GM12873 (cell line): ENCODE data around the gene PRDX2.

Source experiments
- CTCF ChIP-seq: IDR thresholded peaks from 2 replicates; pipeline ENCODE4 v1.5.1; 2012; ENCODE audit warnings: low read depth, mild to moderate bottlenecking, moderate library complexity, low read length, control low read depth; ENCODE audit not compliant: insufficient read depth; ENCODE audit errors: missing control alignments

Gene PRDX2

GRCh38 chr19:12834566-12834943 is 33.0 kb upstream of the PRDX2 start, which contains the start of gene RTBDN:
TSS of gene RTBDN (minus strand) at chr19:12834579. CDS start at chr19:12829979, 4,600 bp downstream.
- no peak for TF ChIP-seq CTCF

DNA sequence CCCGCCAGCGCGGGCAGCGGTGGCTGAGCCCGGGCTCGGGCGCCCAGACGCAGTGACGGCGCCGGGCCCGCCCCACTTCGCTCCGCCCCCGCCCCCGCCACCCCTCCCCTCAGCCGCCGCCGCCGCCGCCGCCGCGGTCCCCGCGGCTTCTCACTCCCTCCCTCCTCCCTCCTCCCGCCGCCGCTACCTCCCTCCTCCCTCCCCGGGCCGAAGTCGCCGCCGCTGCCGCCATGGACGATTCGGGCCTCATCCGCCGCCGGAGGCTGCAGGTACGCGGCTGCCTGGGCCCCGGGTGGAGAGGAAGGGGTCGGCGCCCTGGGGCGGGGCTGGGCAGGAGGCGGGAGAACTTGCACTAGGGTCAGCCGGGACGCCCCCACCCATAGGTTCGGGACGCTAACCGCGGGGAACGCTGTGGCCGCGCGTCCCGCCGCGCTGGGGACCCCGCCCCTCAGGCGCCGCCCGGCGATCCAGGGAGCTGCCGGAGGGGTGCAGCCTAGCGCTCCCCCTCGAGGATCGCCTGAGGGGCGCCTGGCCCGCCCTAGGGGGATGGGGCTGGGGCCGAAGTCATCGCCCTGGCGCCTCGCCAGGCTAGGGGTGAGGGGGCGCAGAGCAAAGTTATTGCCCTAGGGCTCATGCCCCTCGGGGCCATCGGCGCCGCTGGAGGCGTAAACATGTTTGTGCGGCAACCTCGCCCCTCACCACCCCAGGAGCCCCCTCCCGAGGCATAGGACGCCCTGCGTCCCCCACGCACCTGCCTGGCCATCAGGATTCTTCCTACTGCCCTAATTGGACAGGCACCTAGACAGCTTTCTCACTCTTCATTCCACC is 32.4 kb upstream of the PRDX2 start:
- TF ChIP-seq CTCF = no peak

GRCh38 chr19:12833418-12833737 is 31.8 kb upstream of the PRDX2 start:
- no peak for TF ChIP-seq CTCF

DNA sequence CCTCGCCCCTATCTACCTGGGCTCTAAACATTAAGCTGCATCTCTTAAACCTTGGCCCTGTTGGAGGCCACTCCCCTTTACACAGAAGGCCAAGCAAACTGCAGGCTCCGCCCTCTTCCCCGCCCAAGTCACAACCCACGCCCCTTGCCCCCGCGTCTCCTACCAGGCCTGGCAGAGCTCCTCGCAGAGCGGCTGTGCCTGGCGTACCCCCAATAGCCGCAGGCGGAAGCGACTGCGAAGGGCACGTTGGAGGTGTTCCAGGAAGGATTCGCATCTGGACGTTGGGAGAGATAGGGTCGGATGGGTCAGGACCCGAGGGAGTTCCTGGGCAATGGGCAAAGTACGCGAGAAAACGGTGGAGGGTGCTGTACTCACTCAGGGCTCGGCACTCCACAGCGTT is 26.9 kb upstream of the PRDX2 start:
- TF ChIP-seq CTCF = no peak

DNA sequence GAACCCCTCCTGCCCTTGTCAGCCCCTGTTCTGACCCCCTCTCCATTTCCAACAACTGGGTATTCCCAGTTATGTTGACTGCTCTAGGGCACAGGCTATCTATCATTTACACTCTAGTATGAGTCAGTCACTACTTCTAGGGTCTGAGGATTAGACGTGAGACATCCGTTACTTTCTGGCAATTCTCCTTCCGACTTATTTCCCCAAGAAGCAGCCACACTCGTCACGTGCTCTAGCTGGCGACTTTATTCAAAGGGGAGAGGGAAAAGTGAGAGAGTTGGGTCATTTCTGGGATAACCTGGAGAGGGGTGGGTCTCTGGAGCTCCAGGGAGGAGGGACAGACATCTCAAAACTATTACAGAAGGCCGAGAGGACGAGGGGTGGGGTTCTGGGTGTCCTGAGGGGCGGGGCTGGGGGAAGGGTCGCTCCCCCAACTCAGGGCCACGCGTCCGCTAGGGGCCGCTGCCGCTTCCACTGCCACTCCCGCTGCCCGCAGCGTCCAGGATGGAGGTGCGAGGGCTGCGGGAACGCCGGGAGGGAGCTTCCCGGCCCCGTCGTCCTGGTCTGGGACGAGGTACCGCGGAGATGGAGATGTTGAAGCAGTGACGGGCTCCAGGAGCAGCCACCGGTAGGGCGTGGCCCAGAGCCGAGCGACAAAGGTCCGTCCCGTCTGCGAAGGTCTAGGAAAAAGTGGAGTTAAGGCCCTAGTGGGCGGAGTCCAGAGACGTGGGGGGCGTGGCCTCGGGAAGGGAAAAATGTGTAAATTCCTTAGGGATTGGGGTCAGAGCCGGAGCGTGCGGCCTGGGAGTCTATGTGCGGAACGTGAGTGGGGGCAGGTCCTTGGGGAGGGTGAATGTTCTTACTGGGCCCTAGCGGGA is 23.9 kb upstream of the PRDX2 start:
- peak; percentile 46 for TF ChIP-seq CTCF

GRCh38 chr19:12821761-12822160 is 20.2 kb upstream of the PRDX2 start:
- TF ChIP-seq CTCF = no peak

DNA sequence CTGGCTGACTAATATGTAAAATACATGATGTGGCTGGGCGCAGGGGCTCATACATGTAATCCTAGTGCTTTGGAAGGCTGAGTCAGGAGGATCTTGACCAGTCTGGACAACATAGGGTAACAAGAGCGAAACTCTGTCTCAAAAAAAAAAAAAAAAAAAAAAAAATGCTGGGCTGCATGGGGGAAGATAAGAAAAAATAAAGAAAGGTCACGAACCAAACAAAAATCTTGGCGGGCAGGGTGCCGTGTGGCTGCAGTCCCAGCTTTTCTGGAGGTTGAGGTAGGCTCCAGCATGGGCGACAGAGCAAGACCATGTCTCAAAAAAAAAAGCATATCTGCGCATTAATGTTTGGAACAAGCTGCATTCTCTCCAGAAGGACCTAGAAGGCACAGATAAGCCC is 13.5 kb upstream of the PRDX2 start:
- TF ChIP-seq CTCF = no peak
